Measurements from ENCODE around the gene DLX6. TPM values are rescaled to one million over a fixed set of nuclear protein-coding genes. Genes with fewer than 3 reads are reported as not detected.
A peak's percentile ranks its signal among the peaks of the same experiment; 100 is the strongest.
"Not testable (repeated sequence)": the region's sequence is repeated elsewhere in the genome, so short reads cannot be mapped to it uniquely, and the experiment has no call there.

The DLX6 gene
- total RNA-seq, 4 donors from 2014 or later = not detected

DNA sequence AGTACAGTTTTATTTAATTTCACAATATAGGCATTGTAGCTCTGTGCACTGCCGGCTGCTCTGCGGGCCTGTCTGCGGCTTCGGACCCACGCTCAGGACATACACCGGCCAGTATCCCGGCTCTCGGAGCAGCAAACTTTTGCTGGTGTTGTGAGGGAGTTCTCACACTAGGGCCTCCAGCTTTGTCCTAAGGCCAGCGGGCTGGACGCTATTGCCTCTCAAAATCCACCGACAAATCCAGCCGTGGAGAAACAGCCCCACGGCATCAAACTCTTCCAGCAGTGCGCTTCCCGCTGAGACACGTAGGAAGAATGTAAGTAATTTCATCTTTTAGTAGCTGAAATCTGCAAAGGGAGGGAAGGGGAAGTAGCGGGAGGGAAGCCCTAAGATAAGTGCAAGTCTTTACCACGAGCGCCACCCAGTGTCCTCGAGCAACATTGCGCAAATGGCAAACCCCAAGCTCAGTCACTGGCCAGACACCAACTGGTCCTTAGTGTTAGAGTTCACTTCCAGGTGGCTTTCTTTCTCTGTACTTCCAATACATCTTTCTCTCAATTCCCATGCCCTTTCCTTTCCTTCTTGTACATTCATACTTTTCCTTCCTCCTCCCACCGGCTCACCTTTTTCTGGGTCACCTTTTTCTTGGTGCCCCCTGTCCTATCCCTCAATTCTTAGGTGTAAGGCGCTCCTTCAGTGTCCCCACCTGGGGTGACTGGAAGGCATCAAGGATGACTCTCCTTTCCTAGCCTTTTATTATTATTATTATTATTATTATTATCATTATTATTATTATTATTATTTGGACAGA, 22.3 kb downstream of the DLX6 start:
- DNase-seq (peak; percentile 46 to 49), ATAC-seq (peak; percentile 76 to 95)
- H3K4me3 ChIP-seq = peak overlapping the region; percentile 24 to 56 (median 46)
- intact Hi-C loops (cut with DNase I; ENCODE audit: low total_unique reads) = loop anchor here (1.0 to 2.0 kb wide), 2 partner anchors 953 to 1111 kb away; no protein-coding TSS in a partner anchor
- H3K27me3 ChIP-seq = peaks cover 47 to 59% (median 48%) of the 10 kb centered on the region in 3 donors
- H3K4me1 ChIP-seq = peaks cover 16 to 23% of the 10 kb centered on the region in 2 donors
- no peaks in the 10 kb centered on the region for H3K36me3 ChIP-seq
- H3K27ac ChIP-seq = no peak overlapping the region
- TF ChIP-seq, protein P1, sequence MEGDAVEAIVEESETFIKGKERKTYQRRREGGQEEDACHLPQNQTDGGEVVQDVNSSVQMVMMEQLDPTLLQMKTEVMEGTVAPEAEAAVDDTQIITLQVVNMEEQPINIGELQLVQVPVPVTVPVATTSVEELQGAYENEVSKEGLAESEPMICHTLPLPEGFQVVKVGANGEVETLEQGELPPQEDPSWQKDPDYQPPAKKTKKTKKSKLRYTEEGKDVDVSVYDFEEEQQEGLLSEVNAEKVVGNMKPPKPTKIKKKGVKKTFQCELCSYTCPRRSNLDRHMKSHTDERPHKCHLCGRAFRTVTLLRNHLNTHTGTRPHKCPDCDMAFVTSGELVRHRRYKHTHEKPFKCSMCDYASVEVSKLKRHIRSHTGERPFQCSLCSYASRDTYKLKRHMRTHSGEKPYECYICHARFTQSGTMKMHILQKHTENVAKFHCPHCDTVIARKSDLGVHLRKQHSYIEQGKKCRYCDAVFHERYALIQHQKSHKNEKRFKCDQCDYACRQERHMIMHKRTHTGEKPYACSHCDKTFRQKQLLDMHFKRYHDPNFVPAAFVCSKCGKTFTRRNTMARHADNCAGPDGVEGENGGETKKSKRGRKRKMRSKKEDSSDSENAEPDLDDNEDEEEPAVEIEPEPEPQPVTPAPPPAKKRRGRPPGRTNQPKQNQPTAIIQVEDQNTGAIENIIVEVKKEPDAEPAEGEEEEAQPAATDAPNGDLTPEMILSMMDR (IDR thresholded peaks at IDR 0.05 in 4 of 5, conservative IDR thresholded peaks at IDR 0.05 in 1 of 5) = peak; percentile 47 to 79 (median 73)
- TF ChIP-seq POLR2A (IDR thresholded peaks at IDR 0.05) = no peak
- no peaks in the 10 kb centered on the region for H3K9me3 ChIP-seq
- in situ Hi-C loops (cut with MboI; ENCODE audit: low sequenced_read_pairs in 4 of 4) = loop anchor here (5.0 to 25.0 kb wide), 6 partner anchors 950 to 1265 kb away; partner anchors contain the start of gene DYNC1I1 (in 1 of the 4)

DNA sequence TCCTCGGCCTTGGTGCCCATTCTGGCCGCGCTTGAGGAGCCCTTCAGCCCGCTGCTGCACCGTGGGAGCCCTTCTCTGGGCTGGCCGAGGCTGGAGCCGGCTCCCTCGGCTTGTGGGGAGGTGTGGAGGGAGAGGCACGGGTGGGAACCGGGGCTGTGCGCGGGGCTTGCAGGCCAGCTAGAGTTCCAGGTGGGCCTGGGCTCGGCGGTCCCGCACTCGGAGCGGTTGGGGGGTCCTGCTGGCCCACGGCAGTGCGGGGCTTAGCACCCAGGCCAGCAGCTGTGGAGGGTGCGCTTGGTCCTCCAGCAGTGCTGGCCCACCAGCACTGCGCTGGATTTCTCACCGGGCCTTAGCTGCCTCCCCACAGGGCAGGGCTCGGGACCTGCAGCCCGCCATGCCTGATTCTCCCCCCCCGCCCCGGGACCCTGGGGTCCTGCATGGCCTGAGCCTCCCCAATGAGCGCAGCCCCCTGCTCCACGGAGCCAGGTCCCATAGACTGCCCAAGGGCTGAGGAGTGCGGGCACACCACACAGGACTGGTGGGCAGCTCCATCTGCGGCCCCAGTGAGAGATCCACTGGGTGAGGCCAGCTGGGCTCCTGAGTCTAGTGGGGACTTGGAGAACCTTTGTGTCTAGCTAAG, 29.0 kb downstream of the DLX6 start:
- in situ Hi-C loops (cut with MboI; ENCODE audit: low sequenced_read_pairs in 4 of 4) = loop anchor here in 2 of 4 donors (25.0 kb wide), 3 partner anchors 972 to 1272 kb away; partner anchors contain the start of gene DYNC1I1 (in 1 of the 2)

DNA sequence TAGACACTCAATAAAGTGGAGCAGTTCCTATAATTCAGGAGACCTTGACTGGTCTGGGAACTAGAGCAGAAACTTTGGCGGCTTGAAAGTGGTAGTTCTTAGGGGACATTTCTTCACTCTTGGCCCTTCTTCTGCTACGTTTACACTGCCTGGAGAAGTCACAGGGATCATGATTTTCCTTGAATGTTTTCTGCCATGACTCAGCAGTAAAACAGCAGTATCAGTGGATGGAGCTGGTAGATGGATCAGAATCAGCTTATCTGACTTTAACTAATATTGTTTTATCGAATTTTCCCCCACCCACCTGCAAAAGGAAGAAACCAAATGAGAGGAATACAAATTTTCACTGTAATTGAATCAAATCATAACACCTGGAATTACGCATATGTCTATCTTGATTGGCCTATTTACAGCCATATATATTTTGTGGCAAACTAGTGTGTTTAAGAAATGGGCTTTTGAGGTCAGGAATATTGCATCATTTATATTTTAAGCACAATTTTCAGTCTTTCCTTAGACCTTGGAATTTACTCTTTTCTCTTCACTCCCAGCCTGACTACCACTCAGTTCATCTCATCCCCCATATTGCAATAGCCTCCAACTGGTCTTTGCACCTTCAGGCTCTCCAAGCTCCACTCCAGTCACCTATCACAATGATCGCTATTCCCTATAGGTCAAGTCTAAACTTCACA, 34.2 kb downstream of the DLX6 start:
- Histone ChIP-seq H3K36me3 (no peaks in the 10 kb centered on the region), H3K4me1 (no peaks in the 10 kb centered on the region), H3K9me3 (no peaks in the 10 kb centered on the region), H3K27ac (no peak overlapping the region), H3K27me3 (peaks cover 0 to 14% (median 4%) of the 10 kb centered on the region in 3 donors), H3K4me3 (no peak overlapping the region)
- TF ChIP-seq POLR2A (IDR thresholded peaks at IDR 0.05) = no peak
- TF ChIP-seq, protein P1 (IDR thresholded peaks at IDR 0.05 in 4 of 5, conservative IDR thresholded peaks at IDR 0.05 in 1 of 5) = no peak
- ATAC-seq (no peak), DNase-seq (no peak)
- intact Hi-C loops (cut with DNase I; ENCODE audit: low total_unique reads) = no loop called here
- in situ Hi-C loops (cut with MboI; ENCODE audit: low sequenced_read_pairs in 4 of 4) = loop anchor here in 3 of 4 donors (10.0 to 25.0 kb wide), 4 partner anchors 977 to 1277 kb away; partner anchors contain the start of gene DYNC1I1 (in 1 of the 3)

More for the DNA sequence above, 29.0 kb downstream of the DLX6 start:
- H3K36me3 ChIP-seq; H3K9me3 ChIP-seq; H3K4me3 ChIP-seq; DNase-seq; ATAC-seq; H3K27ac ChIP-seq; intact Hi-C loops (cut with DNase I; ENCODE audit: low total_unique reads); H3K4me1 ChIP-seq: not testable (repeated sequence)
- H3K27me3 ChIP-seq = peaks cover 0 to 11% (median 10%) of the 10 kb centered on the region in 3 donors

DNA sequence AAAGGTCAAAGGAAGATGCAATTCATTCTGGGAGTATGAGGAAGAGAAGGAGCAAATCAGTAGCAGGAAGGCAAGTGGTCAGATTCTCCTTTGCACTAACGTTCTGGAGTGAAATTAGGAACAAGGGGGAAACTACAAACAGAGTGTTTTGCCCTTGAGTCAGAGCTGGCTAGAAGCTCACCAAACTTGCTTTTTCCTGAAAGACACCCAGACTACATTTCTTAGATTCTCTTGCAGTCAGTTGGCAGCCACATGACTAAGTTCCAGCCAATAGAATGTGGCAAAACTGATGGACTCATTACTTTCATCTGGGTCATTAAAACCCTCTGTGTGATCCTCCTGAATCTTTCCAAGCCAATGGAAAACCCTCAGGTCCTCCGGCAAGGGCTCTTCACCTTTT, 37.9 kb downstream of the DLX6 start:
- Histone ChIP-seq H3K4me3 (no peak overlapping the region), H3K4me1 (no peaks in the 10 kb centered on the region), H3K27ac (no peak overlapping the region), H3K36me3 (no peaks in the 10 kb centered on the region), H3K9me3 (no peaks in the 10 kb centered on the region), H3K27me3 (peaks cover 0 to 8% (median 3%) of the 10 kb centered on the region in 3 donors)
- ATAC-seq = no peak
- intact Hi-C loops (cut with DNase I; ENCODE audit: low total_unique reads) = no loop called here
- TF ChIP-seq, protein P1 (IDR thresholded peaks at IDR 0.05 in 4 of 5, conservative IDR thresholded peaks at IDR 0.05 in 1 of 5) = no peak
- TF ChIP-seq POLR2A (IDR thresholded peaks at IDR 0.05) = no peak
- DNase-seq = no peak
- in situ Hi-C loops (cut with MboI; ENCODE audit: low sequenced_read_pairs in 4 of 4) = loop anchor here in 3 of 4 donors (10.0 to 25.0 kb wide), 4 partner anchors 981 to 1281 kb away; partner anchors contain the start of gene DYNC1I1 (in 1 of the 3)

Other genes starting within 250 kb of the DLX6 start
- gene DLX5, start 19.3 kb downstream of the DLX6 start, total RNA-seq = under 1 TPM in 1 of 4 donors, not detected in 3; 0.41 TPM
- 10 to 100 TPM in 1 of 4 donors, 1 to 10 TPM in 3; 3.9 to 12.4 (median 6.4) TPM for gene SDHAF3, start 112.1 kb downstream of the DLX6 start, total RNA-seq